ENCODE data around the gene THAP3. TPM values are rescaled to one million over a fixed set of nuclear protein-coding genes. Genes with fewer than 3 reads are reported as not detected.

The THAP3 gene
- 10 to 100 TPM; 19.4 to 28.4 (median 28.0) TPM for polyA plus RNA-seq

- peak; percentile 80 to 84 (median 83) for DNase-seq
- H3K4me3 Mint-ChIP-seq, result peak within 1 kb of the TSS; percentile 87 to 93 (median 88)
Measured at GRCh38 chr1:6624710-6625583, at the start of gene THAP3. TSS of gene THAP3 (plus strand) at chr1:6624868. CDS start at chr1:6625219, 351 bp downstream.

GRCh38 chr1:6577831-6578525 is 46.7 kb upstream of the THAP3 start:
- H3K36me3 Mint-ChIP-seq, result no peaks in the 10 kb centered on the region
- peaks cover 30 to 38% of the 10 kb centered on the region in 2 donors for H3K4me1 Mint-ChIP-seq
- H3K4me3 Mint-ChIP-seq, result peak overlapping the region in 2 of 5 donors; percentile 41 to 62
- peaks cover 4 to 8% (median 4%) of the 10 kb centered on the region in 3 donors for H3K27me3 Mint-ChIP-seq (ENCODE audit: low read depth in 3 of 3)
- no peaks in the 10 kb centered on the region for H3K9me3 Mint-ChIP-seq
- DNase-seq, result no peak
- H3K27ac Mint-ChIP-seq, result peak overlapping the region in 2 of 6 donors; percentile 58 to 71

More at GRCh38 chr1:6624710-6625583, at the start of gene THAP3:
- no peaks in the 10 kb centered on the region for H3K9me3 Mint-ChIP-seq
- peaks cover 0 to 2% (median 0%) of the 10 kb centered on the region in 3 donors for H3K27me3 Mint-ChIP-seq (ENCODE audit: low read depth in 3 of 3)
- H3K27ac Mint-ChIP-seq, result peak within 1 kb of the TSS; percentile 66 to 88 (median 82)
- peaks cover 23 to 31% of the 10 kb centered on the region in 2 donors for H3K4me1 Mint-ChIP-seq
- H3K36me3 Mint-ChIP-seq, result peaks cover 0 to 5% (median 3%) of the 10 kb centered on the region in 3 donors

- Mint-ChIP-seq H3K4me3 (peak overlapping the region; percentile 13 to 97 (median 95)), H3K27me3 (ENCODE audit: low read depth in 3 of 3) (peaks cover 4 to 8% (median 4%) of the 10 kb centered on the region in 3 donors), H3K4me1 (peaks cover 30 to 38% of the 10 kb centered on the region in 2 donors), H3K27ac (peak overlapping the region; percentile 95 to 98 (median 96)), H3K9me3 (no peaks in the 10 kb centered on the region), H3K36me3 (no peaks in the 10 kb centered on the region)
- DNase-seq, result no peak
Measured at GRCh38 chr1:6578624-6579373, 45.9 kb upstream of the THAP3 start.

GRCh38 chr1:6579374-6580118 is 45.1 kb upstream of the THAP3 start, which contains the start of gene ZBTB48:
TSS of gene ZBTB48 (plus strand) at chr1:6579994. CDS start at chr1:6580610, 616 bp downstream.
- no peaks in the 10 kb centered on the region for H3K9me3 Mint-ChIP-seq
- peaks cover 4 to 8% (median 4%) of the 10 kb centered on the region in 3 donors for H3K27me3 Mint-ChIP-seq (ENCODE audit: low read depth in 3 of 3)
- peaks cover 31 to 41% of the 10 kb centered on the region in 2 donors for H3K4me1 Mint-ChIP-seq
- DNase-seq, result peak; percentile 97 to 98 (median 97)
- peak within 1 kb of the TSS; percentile 95 to 98 (median 96) for H3K27ac Mint-ChIP-seq
- H3K36me3 Mint-ChIP-seq, result no peaks in the 10 kb centered on the region
- H3K4me3 Mint-ChIP-seq, result peak within 1 kb of the TSS; percentile 94 to 97 (median 97)

GRCh38 chr1:6580119-6580592 is 44.5 kb upstream of the THAP3 start:
- no peak for DNase-seq
- Mint-ChIP-seq H3K9me3 (no peaks in the 10 kb centered on the region), H3K36me3 (no peaks in the 10 kb centered on the region), H3K4me1 (peaks cover 37 to 46% of the 10 kb centered on the region in 2 donors), H3K27ac (peak overlapping the region; percentile 95 to 98 (median 96)), H3K4me3 (peak overlapping the region; percentile 94 to 97 (median 97)), H3K27me3 (ENCODE audit: low read depth in 3 of 3) (peaks cover 4 to 8% (median 6%) of the 10 kb centered on the region in 3 donors)

GRCh38 chr1:6580593-6581409 is 43.9 kb upstream of the THAP3 start:
- Mint-ChIP-seq H3K4me1 (peaks cover 37 to 46% of the 10 kb centered on the region in 2 donors), H3K4me3 (peak overlapping the region; percentile 94 to 97 (median 97)), H3K27me3 (ENCODE audit: low read depth in 3 of 3) (peaks cover 4 to 8% (median 6%) of the 10 kb centered on the region in 3 donors), H3K9me3 (no peaks in the 10 kb centered on the region), H3K36me3 (no peaks in the 10 kb centered on the region), H3K27ac (peak overlapping the region; percentile 89 to 98 (median 95))
- DNase-seq, result no peak

- H3K27me3 Mint-ChIP-seq (ENCODE audit: low read depth in 3 of 3), result peaks cover 4 to 8% (median 6%) of the 10 kb centered on the region in 3 donors
- peak overlapping the region; percentile 51 to 97 (median 63) for H3K4me3 Mint-ChIP-seq
- H3K27ac Mint-ChIP-seq, result peak overlapping the region; percentile 64 to 95 (median 81)
- DNase-seq, result no peak
- H3K36me3 Mint-ChIP-seq, result no peaks in the 10 kb centered on the region
- no peaks in the 10 kb centered on the region for H3K9me3 Mint-ChIP-seq
- H3K4me1 Mint-ChIP-seq, result peaks cover 37 to 46% of the 10 kb centered on the region in 2 donors
Measured at GRCh38 chr1:6581561-6582305, 42.9 kb upstream of the THAP3 start.

GRCh38 chr1:6582370-6582769 is 42.3 kb upstream of the THAP3 start:
- Mint-ChIP-seq H3K36me3 (no peaks in the 10 kb centered on the region), H3K4me3 (peak overlapping the region in 4 of 5 donors; percentile 21 to 51 (median 44)), H3K27ac (peak overlapping the region; percentile 61 to 84 (median 66)), H3K9me3 (no peaks in the 10 kb centered on the region), H3K4me1 (peaks cover 37 to 46% of the 10 kb centered on the region in 2 donors), H3K27me3 (ENCODE audit: low read depth in 3 of 3) (peaks cover 4 to 8% (median 6%) of the 10 kb centered on the region in 3 donors)
- no peak for DNase-seq

GRCh38 chr1:6584126-6585080 is 40.3 kb upstream of the THAP3 start:
- no peak for DNase-seq
- Mint-ChIP-seq H3K9me3 (no peaks in the 10 kb centered on the region), H3K36me3 (no peaks in the 10 kb centered on the region), H3K4me3 (no peak overlapping the region), H3K27ac (peak overlapping the region in 2 of 6 donors; percentile 35 to 42), H3K27me3 (ENCODE audit: low read depth in 3 of 3) (peaks cover 4 to 10% (median 6%) of the 10 kb centered on the region in 3 donors), H3K4me1 (peaks cover 33 to 41% of the 10 kb centered on the region in 2 donors)

GRCh38 chr1:6585081-6585722 is 39.5 kb upstream of the THAP3 start:
- peaks cover 28 to 36% of the 10 kb centered on the region in 2 donors for H3K4me1 Mint-ChIP-seq
- peaks cover 0 to 5% (median 4%) of the 10 kb centered on the region in 3 donors for H3K27me3 Mint-ChIP-seq (ENCODE audit: low read depth in 3 of 3)
- no peaks in the 10 kb centered on the region for H3K36me3 Mint-ChIP-seq
- H3K27ac Mint-ChIP-seq, result peak overlapping the region in 1 of 6 donors; percentile 42
- DNase-seq, result no peak
- H3K4me3 Mint-ChIP-seq, result no peak overlapping the region
- H3K9me3 Mint-ChIP-seq, result no peaks in the 10 kb centered on the region

Measured in immature natural killer cell (primary cell).